IMR-90 (cell line): ENCODE data around the gene SLC29A3. TPM values are rescaled to one million over a fixed set of nuclear protein-coding genes. Genes with fewer than 3 reads are reported as not detected.

Experiments
- ATAC-seq: fragments of 200-7000 bp; cut with Tn5 transposase; 2 replicates; pipeline ENCODE4 v1.9.1; 2020; ENCODE audit warnings: low read depth, mild to moderate bottlenecking, moderate library complexity
- BruUV-seq: library from RNA; stranded (reverse); fragments of 400-500 nt; replicated peaks from 2 replicates; lab custom pipeline; 2021; lab: Mats Ljungman, UMichigan
- CTCF ChIA-PET: fragments of 300-600 bp; formaldehyde crosslinking; extraction: SDS; loops from one replicate; lab custom pipeline; 2021; ENCODE audit warnings: antibody characterized with exemption; lab: Yijun Ruan, JAX
- POLR2A ChIA-PET: fragments of 300-600 bp; sonication (Branson Sonifier 250); formaldehyde crosslinking; loops from one replicate; lab custom pipeline; 2022; ENCODE audit warnings: antibody characterized with exemption; ENCODE audit not compliant: unreplicated experiment; lab: Charles Lee
- DNase-seq: peaks from one replicate; pipeline ENCODE4 v3.0.0; 2013
- H2AFZ ChIP-seq: replicated peaks from 2 replicates; pipeline ENCODE3; 2013; ENCODE audit warnings: low read length, mild to moderate bottlenecking; ENCODE audit not compliant: poor library complexity
- H2AK5ac ChIP-seq: 2 replicates; pipeline ENCODE4 v1.6.1; 2013; ENCODE audit warnings: low read depth, low read length, inconsistent platforms
- H2AK9ac ChIP-seq: replicated peaks from 2 replicates; pipeline ENCODE3; 2013; ENCODE audit warnings: mild to moderate bottlenecking, low read depth, low read length, moderate library complexity; ENCODE audit not compliant: poor library complexity
- H2BK120ac ChIP-seq: 2 replicates; pipeline ENCODE4 v1.6.1; 2013; ENCODE audit warnings: low read depth, low read length, inconsistent platforms
- H2BK15ac ChIP-seq: 3 replicates; pipeline ENCODE4 v1.6.1; 2013; ENCODE audit warnings: low read depth, low read length, inconsistent platforms
- H2BK20ac ChIP-seq: 2 replicates; pipeline ENCODE4 v1.6.1; 2013; ENCODE audit warnings: low read depth, mild to moderate bottlenecking, inconsistent platforms, low read length, moderate library complexity
- H2BK5ac ChIP-seq: 2 replicates; pipeline ENCODE4 v1.6.1; 2013; ENCODE audit warnings: mild to moderate bottlenecking, low read depth, low read length, inconsistent platforms; ENCODE audit not compliant: poor library complexity, severe bottlenecking
- H3K14ac ChIP-seq: replicated peaks from 2 replicates; pipeline ENCODE4 v1.6.1; 2013; ENCODE audit warnings: low read depth, low read length, inconsistent platforms
- H3K18ac ChIP-seq: 2 replicates; pipeline ENCODE4 v1.6.1; 2013; ENCODE audit warnings: low read depth, low read length, control low read depth
- H3K23ac ChIP-seq: 2 replicates; pipeline ENCODE4 v1.6.1; 2013; ENCODE audit warnings: low read depth, low read length, inconsistent platforms
- H3K27ac ChIP-seq: 2 replicates; pipeline ENCODE4 v1.5.1; 2013; ENCODE audit warnings: mild to moderate bottlenecking, control low read depth, low read length; ENCODE audit not compliant: insufficient read depth
- H3K27me3 ChIP-seq: 2 replicates; pipeline ENCODE4 v1.6.1; 2013; ENCODE audit warnings: low read length; ENCODE audit not compliant: control insufficient read depth, insufficient read depth
- H3K36me3 ChIP-seq: 2 replicates; pipeline ENCODE4 v1.6.1; 2013; ENCODE audit warnings: low read length, mixed read lengths; ENCODE audit not compliant: control insufficient read depth, insufficient read depth
- H3K4ac ChIP-seq: 2 replicates; pipeline ENCODE4 v1.6.1; 2013; ENCODE audit warnings: low read depth, low read length, inconsistent platforms
- H3K4me1 ChIP-seq: 2 replicates; pipeline ENCODE4 v1.6.1; 2013; ENCODE audit warnings: low read length, mixed read lengths; ENCODE audit not compliant: control insufficient read depth, insufficient read depth
- H3K4me2 ChIP-seq: 2 replicates; pipeline ENCODE4 v1.6.1; 2013; ENCODE audit warnings: low read depth, mild to moderate bottlenecking, control low read depth, low read length, moderate library complexity
- H3K4me3 ChIP-seq: 2 replicates; pipeline ENCODE4 v1.5.1; 2013; ENCODE audit warnings: low read depth, mild to moderate bottlenecking, control low read depth, low read length, moderate library complexity; ENCODE audit not compliant: insufficient read depth
- H3K56ac ChIP-seq: 2 replicates; pipeline ENCODE4 v1.6.1; 2013; ENCODE audit warnings: low read length, inconsistent platforms; ENCODE audit not compliant: insufficient read depth; ENCODE audit errors: extremely low read depth
- H3K79me1 ChIP-seq, 2 experiments: 2 replicates each; pipeline ENCODE4 v1.6.1; 2013; ENCODE audit warnings: low read length in 2 of 2, inconsistent platforms in 1 of 2, low read depth in 1 of 2
- H3K9ac ChIP-seq: 2 replicates; pipeline ENCODE4 v1.6.1; 2013; ENCODE audit warnings: low read depth, low read length, control low read depth
- H3K9me1 ChIP-seq: 2 replicates; pipeline ENCODE4 v1.6.1; 2013; ENCODE audit warnings: low read length, inconsistent platforms; ENCODE audit not compliant: insufficient read depth
- H3K9me3 ChIP-seq: 2 replicates; pipeline ENCODE4 v1.6.1; 2013; ENCODE audit warnings: low read length; ENCODE audit not compliant: control insufficient read depth, insufficient read depth
- H4K20me1 ChIP-seq: 2 replicates; pipeline ENCODE4 v1.6.1; 2013; ENCODE audit warnings: low read length, inconsistent platforms; ENCODE audit not compliant: insufficient read depth
- H4K5ac ChIP-seq: 2 replicates; pipeline ENCODE4 v1.6.1; 2013; ENCODE audit warnings: mild to moderate bottlenecking, low read depth, low read length, control low read depth
- H4K8ac ChIP-seq, 2 experiments: 2 replicates each; pipeline ENCODE4 v1.6.1; 2013; ENCODE audit warnings: low read depth in 2 of 2, low read length in 2 of 2, control low read depth in 1 of 2, inconsistent platforms in 1 of 2
- H4K91ac ChIP-seq: 2 replicates; pipeline ENCODE4 v1.6.1; 2013; ENCODE audit warnings: low read depth, low read length, inconsistent platforms; ENCODE audit not compliant: insufficient read depth
- CEBPB ChIP-seq: IDR thresholded peaks from 2 replicates; pipeline ENCODE4 v1.6.1; 2012; ENCODE audit warnings: low read depth, low read length, improper control_type of control experiment
- NFE2L2 ChIP-seq: fragments of 150-350 bp; IDR thresholded peaks from 2 replicates; pipeline ENCODE4 v1.6.1; 2016; ENCODE audit warnings: low read depth, mild to moderate bottlenecking, low read length
- RAD21 ChIP-seq: IDR thresholded peaks from 2 replicates; pipeline ENCODE4 v1.6.1; 2012; ENCODE audit warnings: low read length, improper control_type of control experiment
- RFX5 ChIP-seq: IDR thresholded peaks from 2 replicates; pipeline ENCODE4 v1.8.0; 2012; ENCODE audit warnings: low read depth, mild to moderate bottlenecking, low read length, moderate library complexity
- WGBS, 2 experiments: methylation state at CpG; one replicate each; pipeline versions ENCODE4 v1.1.5 to v1.1.7; 2013; ENCODE audit warnings: missing lambda C conversion rate in 2 of 2; ENCODE audit not compliant: insufficient read length in 1 of 2; ENCODE audit errors: extremely low coverage in 2 of 2; 5-methylcytosine and 5-hydroxymethylcytosine counted together
- dilution Hi-C: fragments of 300-500 bp; cut with HindIII; formaldehyde crosslinking; loops from one replicate; pipeline ENCODE4 v1.14.3; 2018; ENCODE audit warnings: low sequenced_read_pairs; ENCODE audit not compliant: unreplicated experiment
- in situ Hi-C: fragments of 300-500 bp; cut with MboI; formaldehyde crosslinking; loops from 3 replicates; pipeline ENCODE4 v1.14.3; 2019; ENCODE audit warnings: low sequenced_read_pairs, inconsistent platforms, mixed read lengths
- intact Hi-C: fragments of 100-400 bp; cut with micrococcal nuclease; formaldehyde crosslinking; loops from 2 replicates; pipeline ENCODE4 v1.10.0; 2022
- polyA plus RNA-seq, 3 experiments: library from polyadenylated mRNA; depleted of rRNA; stranded (reverse); fragments of >200 nt; gene quantifications; 2 replicates each; pipeline ENCODE4 v1.2.3, GENCODE V29; 2012; ENCODE audit warnings: low replicate concordance in 1 of 3
- total RNA-seq: library from RNA; depleted of rRNA; stranded (reverse); fragments of >200 nt; gene quantifications from 2 replicates; pipeline ENCODE4 v1.2.3, GENCODE V29; 2012
- TF ChIP-seq, protein P1 (sequence below): fragments of 150-350 bp; IDR thresholded peaks from 2 replicates; pipeline ENCODE4 v1.6.1; 2017; ENCODE audit warnings: mild to moderate bottlenecking, antibody characterized with exemption, low read length, low read depth

Gene SLC29A3
- total and polyA plus RNA-seq, 2 of the 4 experiments (the other 2 are of a cell fraction): 0.72 to 3.0 TPM

DNA sequence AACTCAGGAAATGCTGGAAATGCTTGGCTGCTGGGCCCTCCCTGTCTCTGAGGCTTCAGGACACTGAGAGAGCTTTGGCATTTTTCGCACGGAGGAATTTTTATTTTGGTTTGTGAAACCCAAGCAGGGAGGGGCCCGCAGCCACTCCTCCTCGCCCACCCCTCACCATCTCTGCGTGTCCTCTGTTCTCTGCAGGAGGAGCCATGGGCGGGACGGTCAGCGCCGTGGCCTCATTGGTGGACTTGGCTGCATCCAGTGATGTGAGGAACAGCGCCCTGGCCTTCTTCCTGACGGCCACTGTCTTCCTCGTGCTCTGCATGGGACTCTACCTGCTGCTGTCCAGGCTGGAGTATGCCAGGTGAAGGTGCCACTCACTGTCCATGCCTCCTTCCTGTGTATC, 36.8 kb downstream of the SLC29A3 start:
- H2BK20ac ChIP-seq: no peak overlapping the region
- no peaks in the 10 kb centered on the region for H3K4me1 ChIP-seq
- H2BK15ac ChIP-seq: no peak overlapping the region
- no peak overlapping the region for H3K4me3 ChIP-seq
- H2BK120ac ChIP-seq: no peak overlapping the region
- H3K18ac ChIP-seq: no peak overlapping the region
- in situ Hi-C loops (no loop called here), intact Hi-C loops (no loop called here), dilution Hi-C loops (no loop called here)
- no peaks in the 10 kb centered on the region for H4K20me1 ChIP-seq
- H4K5ac ChIP-seq: no peak overlapping the region
- H3K56ac ChIP-seq: no peak overlapping the region
- H3K4ac ChIP-seq: no peak overlapping the region
- no peak overlapping the region for H3K14ac ChIP-seq
- peaks cover 2% of the 10 kb centered on the region for H3K36me3 ChIP-seq
- CTCF ChIA-PET: no interaction called here
- H3K27me3 ChIP-seq: no peaks in the 10 kb centered on the region; the same call in 1 of the 2 replicates
- TF ChIP-seq CEBPB: no peak
- TF ChIP-seq NFE2L2: no peak
- TF ChIP-seq, protein P1, sequence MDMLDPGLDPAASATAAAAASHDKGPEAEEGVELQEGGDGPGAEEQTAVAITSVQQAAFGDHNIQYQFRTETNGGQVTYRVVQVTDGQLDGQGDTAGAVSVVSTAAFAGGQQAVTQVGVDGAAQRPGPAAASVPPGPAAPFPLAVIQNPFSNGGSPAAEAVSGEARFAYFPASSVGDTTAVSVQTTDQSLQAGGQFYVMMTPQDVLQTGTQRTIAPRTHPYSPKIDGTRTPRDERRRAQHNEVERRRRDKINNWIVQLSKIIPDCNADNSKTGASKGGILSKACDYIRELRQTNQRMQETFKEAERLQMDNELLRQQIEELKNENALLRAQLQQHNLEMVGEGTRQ: no peak
- no peak for TF ChIP-seq RFX5
- TF ChIP-seq RAD21: no peak
- H3K4me2 ChIP-seq: no peak overlapping the region
- H3K23ac ChIP-seq: no peak overlapping the region
- no peaks in the 10 kb centered on the region for H3K9me1 ChIP-seq
- no peak overlapping the region for H3K27ac ChIP-seq
- H4K91ac ChIP-seq: no peak overlapping the region
- no peak overlapping the region for H3K9ac ChIP-seq
- no TSS peak for BruUV-seq
- H2AK5ac ChIP-seq: no peak overlapping the region
- H2AFZ ChIP-seq: no peak overlapping the region
- H4K8ac ChIP-seq: no peak overlapping the region
- H2AK9ac ChIP-seq: no peak overlapping the region
- DNase-seq: no peak
- no peaks in the 10 kb centered on the region for H3K79me1 ChIP-seq
- no peak overlapping the region for H2BK5ac ChIP-seq
- no peaks in the 10 kb centered on the region for H3K9me3 ChIP-seq
- POLR2A ChIA-PET: no interaction called here
- 95% methylated on average over 8 of the region's 12 CpGs; no CpG with 5 or more reads in 1 of the 2 experiments for WGBS, 2 experiments
- ATAC-seq: no peak
